ENCODE data around the gene LMTK2. TPM values are rescaled to one million over a fixed set of nuclear protein-coding genes. Genes with fewer than 3 reads are reported as not detected.

LMTK2 gene
- polyA plus RNA-seq (ENCODE audit: insufficient read length in 10 of 10), result 1 to 10 TPM; 5.8 to 9.1 (median 7.1) TPM
- long read RNA-seq, donor 1, result 0 reads
- long read RNA-seq, donor 2, result 0 reads
- long read RNA-seq, donor 3, result 0 reads
- long read RNA-seq, donor 4, result 0 reads
- long read RNA-seq, donor 5, result 0 reads
- long read RNA-seq, donor 6, result 0 reads
- long read RNA-seq, donor 7, result 0 reads
- long read RNA-seq, donor 8, result 0 reads
- long read RNA-seq, donor 9, result 0 reads

- peak; percentile 89 to 97 (median 93) for DNase-seq
Measured at GRCh38 chr7:98106647-98107312, at the start of gene LMTK2. Gene LMTK2 (plus strand): TSS chr7:98106862. CDS start chr7:98107178, 316 bp downstream.

- DNase-seq, result no peak
Measured at GRCh38 chr7:98057157-98057556, 49.5 kb upstream of the LMTK2 start.

GRCh38 chr7:98058186-98058585, 48.5 kb upstream of the LMTK2 start:
- no peak for DNase-seq

GRCh38 chr7:98064233-98064632, 42.4 kb upstream of the LMTK2 start:
- DNase-seq, result no peak

GRCh38 chr7:98066208-98066607, 40.5 kb upstream of the LMTK2 start:
- DNase-seq, result no peak

- DNase-seq, result no peak
Measured at GRCh38 chr7:98066934-98067507, 39.6 kb upstream of the LMTK2 start.

- no peak for DNase-seq
Measured at GRCh38 chr7:98073047-98073446, 33.6 kb upstream of the LMTK2 start.

GRCh38 chr7:98075801-98076200, 30.9 kb upstream of the LMTK2 start:
- DNase-seq, result no peak

GRCh38 chr7:98077762-98078161, 28.9 kb upstream of the LMTK2 start:
- no peak for DNase-seq

GRCh38 chr7:98078197-98078870, 28.3 kb upstream of the LMTK2 start:
- DNase-seq, result no peak

GRCh38 chr7:98079891-98080648, 26.6 kb upstream of the LMTK2 start:
- DNase-seq, result no peak

GRCh38 chr7:98081319-98081718, 25.3 kb upstream of the LMTK2 start:
- no peak for DNase-seq

- DNase-seq, result no peak
Measured at GRCh38 chr7:98084631-98085030, 22.0 kb upstream of the LMTK2 start.

- no peak for DNase-seq
Measured at GRCh38 chr7:98085674-98086073, 21.0 kb upstream of the LMTK2 start.

GRCh38 chr7:98086281-98086718, 20.4 kb upstream of the LMTK2 start:
- DNase-seq, result no peak

- DNase-seq, result no peak
Measured at GRCh38 chr7:98088109-98088508, 18.6 kb upstream of the LMTK2 start.

GRCh38 chr7:98090116-98090515, 16.5 kb upstream of the LMTK2 start:
- DNase-seq, result no peak

- DNase-seq, result no peak
Measured at GRCh38 chr7:98091061-98091460, 15.6 kb upstream of the LMTK2 start.

- DNase-seq, result no peak
Measured at GRCh38 chr7:98091523-98091922, 15.1 kb upstream of the LMTK2 start.

GRCh38 chr7:98097042-98097645, 9.5 kb upstream of the LMTK2 start:
- DNase-seq, result no peak

GRCh38 chr7:98100088-98100487, 6.6 kb upstream of the LMTK2 start:
- DNase-seq, result no peak

- no peak for DNase-seq
Measured at GRCh38 chr7:98102170-98102569, 4.5 kb upstream of the LMTK2 start.

Data from muscle of back (tissue), 13 donors.